ENCODE results near the gene TMEM237. TPM values are rescaled to one million over a fixed set of nuclear protein-coding genes. Genes with fewer than 3 reads are reported as not detected.

TMEM237 gene
- total and polyA plus RNA-seq, 2 donors (not counting 1 experiment from before 2014, with no cell fraction given) = 0.76 to 4.2 TPM

DNA sequence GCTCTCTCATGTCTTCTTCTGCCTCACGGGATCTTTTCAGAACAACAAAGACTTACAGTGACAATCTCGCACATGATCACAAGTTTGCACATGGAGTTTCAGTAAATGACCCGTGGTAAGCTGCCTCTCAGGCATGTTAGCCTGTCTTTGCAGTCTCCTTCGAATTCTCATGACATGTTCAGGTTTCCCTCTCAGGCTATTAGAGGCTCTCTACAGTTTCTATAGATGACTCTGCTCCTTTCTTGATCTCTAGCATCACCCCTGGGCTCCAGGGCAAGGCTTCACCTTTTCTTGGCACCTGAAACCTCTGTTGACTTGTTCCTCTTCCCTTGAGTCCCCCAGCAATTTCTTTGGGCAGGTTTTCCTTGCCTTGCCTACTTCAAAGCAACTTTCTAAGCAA is 32.2 kb upstream of the TMEM237 start:
- TF ChIP-seq EZH2 (IDR thresholded peaks at IDR 0.05; ENCODE audit: borderline replicate concordance, insufficient read depth, low read depth, low read length, poor library complexity, severe bottlenecking) = no peak
- TF ChIP-seq, protein P1, sequence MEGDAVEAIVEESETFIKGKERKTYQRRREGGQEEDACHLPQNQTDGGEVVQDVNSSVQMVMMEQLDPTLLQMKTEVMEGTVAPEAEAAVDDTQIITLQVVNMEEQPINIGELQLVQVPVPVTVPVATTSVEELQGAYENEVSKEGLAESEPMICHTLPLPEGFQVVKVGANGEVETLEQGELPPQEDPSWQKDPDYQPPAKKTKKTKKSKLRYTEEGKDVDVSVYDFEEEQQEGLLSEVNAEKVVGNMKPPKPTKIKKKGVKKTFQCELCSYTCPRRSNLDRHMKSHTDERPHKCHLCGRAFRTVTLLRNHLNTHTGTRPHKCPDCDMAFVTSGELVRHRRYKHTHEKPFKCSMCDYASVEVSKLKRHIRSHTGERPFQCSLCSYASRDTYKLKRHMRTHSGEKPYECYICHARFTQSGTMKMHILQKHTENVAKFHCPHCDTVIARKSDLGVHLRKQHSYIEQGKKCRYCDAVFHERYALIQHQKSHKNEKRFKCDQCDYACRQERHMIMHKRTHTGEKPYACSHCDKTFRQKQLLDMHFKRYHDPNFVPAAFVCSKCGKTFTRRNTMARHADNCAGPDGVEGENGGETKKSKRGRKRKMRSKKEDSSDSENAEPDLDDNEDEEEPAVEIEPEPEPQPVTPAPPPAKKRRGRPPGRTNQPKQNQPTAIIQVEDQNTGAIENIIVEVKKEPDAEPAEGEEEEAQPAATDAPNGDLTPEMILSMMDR (IDR thresholded peaks at IDR 0.05) = no peak
- Histone ChIP-seq H3K4me1 (ENCODE audit: control insufficient read depth in 2 of 2, insufficient read depth in 2 of 2, low read length in 2 of 2) (no peaks in the 10 kb centered on the region), H3K27me3 (replicated peaks in 1 of 4; ENCODE audit: control extremely low read depth in 1 of 4, control insufficient read depth in 3 of 4, insufficient read depth in 4 of 4, low read length in 3 of 4) (no peaks in the 10 kb centered on the region), H4K20me1 (ENCODE audit: control insufficient read depth, insufficient read depth, low read length, poor library complexity, severe bottlenecking) (no peaks in the 10 kb centered on the region), H3K4me3 (ENCODE audit: control extremely low read depth in 1 of 5, extremely low read depth in 1 of 5, insufficient read depth in 1 of 5, low read depth in 2 of 5, low read length in 4 of 5) (no peak overlapping the region), H3K9ac (ENCODE audit: low read length) (no peak overlapping the region), H3K79me2 (ENCODE audit: control insufficient read depth, insufficient read depth, low read length) (no peaks in the 10 kb centered on the region), H2AFZ (ENCODE audit: insufficient read depth, low read depth, low read length, poor library complexity, severe bottlenecking) (no peak overlapping the region), H3K9me3 (ENCODE audit: control extremely low read depth in 1 of 3, control insufficient read depth in 2 of 3, insufficient read depth in 1 of 3, low read length in 2 of 3) (no peaks in the 10 kb centered on the region), H3K27ac (ENCODE audit: low read length in 2 of 2) (no peak overlapping the region), H3K36me3 (replicated peaks in 1 of 2; ENCODE audit: control extremely low read depth in 1 of 2, control insufficient read depth in 1 of 2, extremely low read depth in 1 of 2, insufficient read depth in 2 of 2, low read length in 1 of 2) (no peaks in the 10 kb centered on the region), H3K4me2 (replicated peaks; ENCODE audit: low read depth, low read length, poor library complexity, severe bottlenecking) (no peak overlapping the region)
- DNase-seq (no peak), ATAC-seq (ENCODE audit: low read depth) (no peak)
- CTCF ChIA-PET = no interaction called here
- Mint-ChIP-seq H3K4me3 (no peak overlapping the region), H3K27ac (no peak overlapping the region), H3K9me3 (ENCODE audit: insufficient read depth) (no peaks in the 10 kb centered on the region), H3K4me1 (no peaks in the 10 kb centered on the region), H3K27me3 (peaks cover 7% of the 10 kb centered on the region)
- POLR2A ChIA-PET = no interaction called here
- intact Hi-C loops (cut with micrococcal nuclease) = no loop called here
- 79% methylated on average over 3 of the region's 4 CpGs for WGBS (ENCODE audit: insufficient coverage)

DNA sequence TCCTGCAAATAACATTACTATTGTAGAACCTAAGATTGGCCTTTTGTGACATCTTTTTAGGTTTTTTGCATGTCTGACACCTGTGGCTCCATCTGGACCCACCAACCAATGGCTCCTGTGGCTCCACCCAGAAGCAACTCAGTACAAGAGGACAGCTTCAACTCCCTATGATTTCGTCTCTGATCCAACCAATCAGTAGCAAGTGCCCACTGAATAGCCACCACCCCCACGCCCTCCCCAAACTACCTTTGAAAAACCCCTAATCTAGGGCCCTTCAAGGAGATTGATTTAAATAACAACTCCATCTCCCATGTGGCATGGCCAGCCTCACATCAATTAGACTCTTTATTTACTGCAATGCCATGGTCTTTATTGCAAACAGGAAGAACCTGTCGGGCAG is 31.5 kb upstream of the TMEM237 start:
- H3K4me1 Mint-ChIP-seq = no peaks in the 10 kb centered on the region
- CTCF ChIA-PET = no interaction called here

More for the DNA sequence above, 31.5 kb upstream of the TMEM237 start:
- Histone ChIP-seq H3K4me3 (ENCODE audit: control extremely low read depth in 1 of 5, extremely low read depth in 1 of 5, insufficient read depth in 1 of 5, low read depth in 2 of 5, low read length in 4 of 5) (no peak overlapping the region), H3K9me3 (ENCODE audit: control extremely low read depth in 1 of 3, control insufficient read depth in 2 of 3, insufficient read depth in 1 of 3, low read length in 2 of 3) (no peaks in the 10 kb centered on the region), H3K4me2 (replicated peaks; ENCODE audit: low read depth, low read length, poor library complexity, severe bottlenecking) (no peak overlapping the region), H3K36me3 (replicated peaks in 1 of 2; ENCODE audit: control extremely low read depth in 1 of 2, control insufficient read depth in 1 of 2, extremely low read depth in 1 of 2, insufficient read depth in 2 of 2, low read length in 1 of 2) (no peaks in the 10 kb centered on the region), H2AFZ (ENCODE audit: insufficient read depth, low read depth, low read length, poor library complexity, severe bottlenecking) (no peak overlapping the region), H3K9ac (ENCODE audit: low read length) (no peak overlapping the region), H3K27ac (ENCODE audit: low read length in 2 of 2) (no peak overlapping the region), H4K20me1 (ENCODE audit: control insufficient read depth, insufficient read depth, low read length, poor library complexity, severe bottlenecking) (no peaks in the 10 kb centered on the region), H3K4me1 (ENCODE audit: control insufficient read depth in 2 of 2, insufficient read depth in 2 of 2, low read length in 2 of 2) (no peaks in the 10 kb centered on the region), H3K27me3 (replicated peaks in 1 of 4; ENCODE audit: control extremely low read depth in 1 of 4, control insufficient read depth in 3 of 4, insufficient read depth in 4 of 4, low read length in 3 of 4) (no peaks in the 10 kb centered on the region), H3K79me2 (ENCODE audit: control insufficient read depth, insufficient read depth, low read length) (no peaks in the 10 kb centered on the region)
- no peak overlapping the region for H3K27ac Mint-ChIP-seq
- DNase-seq (no peak), ATAC-seq (ENCODE audit: low read depth) (no peak)
- H3K27me3 Mint-ChIP-seq = peaks cover 7% of the 10 kb centered on the region
- H3K4me3 Mint-ChIP-seq = no peak overlapping the region
- no peaks in the 10 kb centered on the region for H3K9me3 Mint-ChIP-seq (ENCODE audit: insufficient read depth)
- 100% methylated on average over 1 of the region's 3 CpGs for WGBS (ENCODE audit: insufficient coverage)
- intact Hi-C loops (cut with micrococcal nuclease) = no loop called here
- TF ChIP-seq, protein P1 (IDR thresholded peaks at IDR 0.05) = no peak
- TF ChIP-seq EZH2 (IDR thresholded peaks at IDR 0.05; ENCODE audit: borderline replicate concordance, insufficient read depth, low read depth, low read length, poor library complexity, severe bottlenecking) = no peak
- POLR2A ChIA-PET = no interaction called here
